Measurements from ENCODE around the gene TMEM9.

- no peak for TF ChIP-seq CTCF (IDR thresholded peaks at IDR 0.05)
- no peak for TF ChIP-seq POLR2A (IDR thresholded peaks at IDR 0.05)
- no peak for TF ChIP-seq POLR2AphosphoS5 (IDR thresholded peaks at IDR 0.05)
Observed at GRCh38 chr1:201186192-201186591, 31.9 kb upstream of the TMEM9 start.
